PC-9 (cell line): ENCODE measurements around the gene ITPRIPL2.

Experiments
- EZH2 ChIP-seq: fragments of 200-600 bp; sonication (generic); IDR thresholded peaks from 2 replicates; pipeline ENCODE4 v1.8.0; 2017; ENCODE audit warnings: antibody characterized with exemption, low read depth
- TF ChIP-seq, protein P1 (sequence below): fragments of 200-600 bp; sonication (generic); conservative IDR thresholded peaks from 2 replicates; pipeline ENCODE4 v1.6.1; 2017; ENCODE audit warnings: mixed run types, antibody characterized with exemption, mild to moderate bottlenecking, moderate library complexity

DNA sequence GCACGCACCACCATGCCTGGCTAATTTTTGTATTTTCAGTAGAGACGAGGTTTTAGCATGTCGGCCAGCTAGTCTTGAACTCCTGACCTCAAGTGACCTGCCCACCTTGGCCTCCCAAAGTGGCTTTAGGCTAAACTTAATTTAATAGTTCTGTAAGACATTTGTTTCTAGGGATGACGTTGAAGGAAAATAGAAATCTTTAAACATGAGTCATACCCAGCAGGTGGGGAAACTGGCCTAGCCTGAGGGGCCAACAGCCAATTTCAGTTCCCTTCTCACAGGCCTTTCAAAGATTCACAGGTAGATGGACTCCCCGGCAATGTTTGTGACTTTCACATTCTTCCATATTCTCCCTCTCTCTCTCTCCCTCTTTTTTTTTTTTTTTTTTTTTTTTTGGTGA, 18.1 kb upstream of the ITPRIPL2 start:
- TF ChIP-seq, protein P1, sequence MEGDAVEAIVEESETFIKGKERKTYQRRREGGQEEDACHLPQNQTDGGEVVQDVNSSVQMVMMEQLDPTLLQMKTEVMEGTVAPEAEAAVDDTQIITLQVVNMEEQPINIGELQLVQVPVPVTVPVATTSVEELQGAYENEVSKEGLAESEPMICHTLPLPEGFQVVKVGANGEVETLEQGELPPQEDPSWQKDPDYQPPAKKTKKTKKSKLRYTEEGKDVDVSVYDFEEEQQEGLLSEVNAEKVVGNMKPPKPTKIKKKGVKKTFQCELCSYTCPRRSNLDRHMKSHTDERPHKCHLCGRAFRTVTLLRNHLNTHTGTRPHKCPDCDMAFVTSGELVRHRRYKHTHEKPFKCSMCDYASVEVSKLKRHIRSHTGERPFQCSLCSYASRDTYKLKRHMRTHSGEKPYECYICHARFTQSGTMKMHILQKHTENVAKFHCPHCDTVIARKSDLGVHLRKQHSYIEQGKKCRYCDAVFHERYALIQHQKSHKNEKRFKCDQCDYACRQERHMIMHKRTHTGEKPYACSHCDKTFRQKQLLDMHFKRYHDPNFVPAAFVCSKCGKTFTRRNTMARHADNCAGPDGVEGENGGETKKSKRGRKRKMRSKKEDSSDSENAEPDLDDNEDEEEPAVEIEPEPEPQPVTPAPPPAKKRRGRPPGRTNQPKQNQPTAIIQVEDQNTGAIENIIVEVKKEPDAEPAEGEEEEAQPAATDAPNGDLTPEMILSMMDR: no peak
- no peak for TF ChIP-seq EZH2
